Stimulated activated CD8-positive, alpha-beta memory T cell treated with anti-CD3 and anti-CD28 coated beads, Interleukin-2, amount 100 ng/mL, for 48 hours (primary cell): ENCODE results near the gene VPS52.
A peak's percentile ranks its signal among the peaks of the same experiment; 100 is the strongest.
"Not testable (repeated sequence)": the region's sequence is repeated elsewhere in the genome, so short reads cannot be mapped to it uniquely, and the experiment has no call there.

Source experiments
- DNase-seq, 2 donors: peaks; one replicate each; pipeline ENCODE4 v3.0.0-alpha.2; 2020; ENCODE audit warnings: low read depth in 2 of 2

Gene VPS52

GRCh38 chr6:33301877-33302276, 30.2 kb upstream of the VPS52 start:
- no peak for DNase-seq

DNA sequence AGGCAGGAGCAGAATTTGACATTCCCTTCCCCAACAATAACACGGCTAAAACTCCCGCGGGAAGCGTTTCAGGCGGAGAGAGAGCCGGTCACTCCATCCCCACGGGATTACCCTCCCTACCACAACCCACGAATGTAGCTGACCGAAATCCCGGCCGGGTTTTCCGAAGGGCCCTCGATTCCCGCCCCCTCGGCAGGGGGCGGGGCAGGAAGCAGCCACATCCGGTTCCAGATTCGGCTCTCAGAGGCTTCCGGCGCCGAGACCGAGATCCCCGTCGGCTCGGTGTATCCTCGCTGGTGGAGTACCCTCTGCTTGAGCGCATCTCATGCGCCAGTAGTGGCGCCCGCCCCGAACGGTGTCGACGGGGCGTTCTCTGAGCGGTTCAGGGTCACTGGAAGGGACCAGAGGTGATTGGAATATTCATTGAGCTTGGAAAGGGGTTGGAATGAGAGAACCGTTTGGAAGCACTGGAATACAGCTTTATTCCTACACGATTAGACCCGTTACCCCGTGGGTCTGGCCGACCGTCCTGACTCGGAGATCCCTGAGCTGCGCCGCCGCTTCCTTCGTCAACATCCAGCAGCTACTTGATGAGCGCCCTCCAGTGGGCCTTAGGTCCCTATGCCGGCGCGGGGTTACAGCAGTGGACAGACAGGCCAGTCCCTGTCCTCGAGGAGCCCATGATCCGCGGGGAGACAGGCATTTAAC, 27.7 kb upstream of the VPS52 start:
- peak; percentile 89 to 91 for DNase-seq

DNA sequence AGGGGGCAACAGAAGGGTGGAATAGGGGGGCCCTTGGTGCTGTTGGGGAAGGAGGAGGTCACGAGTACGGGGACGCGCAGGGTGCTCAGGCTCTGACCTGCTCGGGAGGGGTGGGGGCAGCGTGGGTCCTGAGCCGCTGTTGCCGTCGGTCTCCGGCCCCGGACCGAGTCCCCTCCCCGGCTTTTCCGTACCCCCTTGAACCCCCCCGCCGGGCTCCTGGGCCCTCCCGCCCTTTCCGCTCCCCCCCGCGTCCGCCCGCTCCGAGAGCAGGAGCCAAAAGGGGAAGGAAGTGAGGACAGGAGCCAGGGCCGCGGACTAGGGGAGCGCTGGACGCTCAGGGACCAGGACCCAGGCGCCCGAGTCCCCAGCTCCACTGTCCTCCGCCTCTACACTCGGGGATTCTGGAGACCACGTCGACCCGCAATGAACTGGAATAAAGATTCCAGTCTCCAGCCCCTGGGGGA, 27.1 kb upstream of the VPS52 start, which contains the start of gene RGL2:
TSS of gene RGL2 (minus strand) at position 170 of the 464 bp plus-strand sequence. CDS start 332 bp downstream, outside the sequence.
- DNase-seq = peak in 1 of 2 donors; percentile 41

DNA sequence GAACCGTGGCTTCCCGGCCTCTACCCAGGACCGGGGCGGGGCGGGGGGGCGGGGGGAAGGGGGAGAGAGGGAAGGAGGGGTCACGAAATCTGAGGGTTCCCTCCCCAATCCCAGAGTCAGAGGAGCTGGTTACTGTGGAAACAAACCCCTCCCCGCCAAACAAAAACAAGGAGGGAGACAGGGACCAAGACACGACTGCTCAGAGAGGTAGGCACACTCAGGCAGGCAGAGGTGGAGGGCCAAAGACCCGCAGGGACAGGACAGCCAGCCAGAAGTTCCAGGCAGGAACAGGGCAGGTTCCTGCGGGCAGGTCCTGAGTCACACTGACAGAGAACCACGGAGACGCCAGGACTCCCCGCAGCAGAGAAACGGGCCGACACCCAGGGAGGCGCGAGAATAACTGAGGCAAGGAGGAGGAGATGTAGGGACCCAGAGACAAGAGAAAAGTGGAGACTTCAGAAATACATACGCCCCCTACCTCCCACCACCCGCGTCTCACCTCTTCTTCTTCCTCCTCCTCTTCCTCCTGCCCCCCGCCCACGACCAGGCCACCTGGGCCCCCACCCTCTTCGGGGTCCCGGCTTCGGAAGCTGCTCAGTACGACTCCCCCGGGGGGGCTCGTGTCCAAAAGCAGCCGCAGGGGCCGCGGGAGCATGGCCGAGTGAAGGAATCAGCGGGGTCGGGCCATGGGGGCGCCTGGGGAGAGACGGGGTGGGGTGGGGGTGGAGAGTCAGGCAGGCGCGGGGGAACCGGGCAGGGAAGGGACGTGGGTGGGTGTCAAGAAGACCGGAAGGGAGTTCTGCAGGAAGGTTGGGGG, 26.5 kb upstream of the VPS52 start:
- peak in 1 of 2 donors; percentile 48 for DNase-seq

DNA sequence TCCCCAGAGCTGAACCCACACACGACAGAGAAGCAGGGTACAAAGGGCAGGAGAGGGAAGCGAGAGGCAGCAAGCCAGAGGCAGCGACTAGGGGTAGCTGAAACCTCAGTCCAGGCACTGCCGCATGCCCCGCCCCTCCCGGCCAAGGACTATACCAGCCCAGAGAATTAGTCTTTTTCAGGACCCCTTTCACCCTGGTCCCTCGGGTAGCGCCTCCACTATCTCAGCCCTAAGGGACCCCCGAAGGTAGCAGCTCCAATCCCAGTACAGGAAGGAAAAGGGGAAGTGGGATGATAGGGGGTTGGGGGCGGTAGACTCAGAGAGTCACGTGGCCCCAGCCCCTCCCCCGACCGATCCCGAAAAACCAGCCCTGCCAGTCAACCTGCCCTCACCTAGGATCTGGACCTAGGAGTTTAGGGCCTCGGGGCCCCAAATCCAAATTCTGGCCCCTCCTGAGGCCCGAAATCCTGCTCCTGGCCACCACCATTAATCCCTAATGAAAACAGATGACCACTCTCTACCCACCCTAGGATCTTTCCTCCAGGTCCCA, 25.8 kb upstream of the VPS52 start:
- no peak for DNase-seq

- no peak for DNase-seq
Observed at GRCh38 chr6:33296797-33297405, 25.2 kb upstream of the VPS52 start.

GRCh38 chr6:33295621-33296369, 24.1 kb upstream of the VPS52 start:
- DNase-seq = no peak

DNA sequence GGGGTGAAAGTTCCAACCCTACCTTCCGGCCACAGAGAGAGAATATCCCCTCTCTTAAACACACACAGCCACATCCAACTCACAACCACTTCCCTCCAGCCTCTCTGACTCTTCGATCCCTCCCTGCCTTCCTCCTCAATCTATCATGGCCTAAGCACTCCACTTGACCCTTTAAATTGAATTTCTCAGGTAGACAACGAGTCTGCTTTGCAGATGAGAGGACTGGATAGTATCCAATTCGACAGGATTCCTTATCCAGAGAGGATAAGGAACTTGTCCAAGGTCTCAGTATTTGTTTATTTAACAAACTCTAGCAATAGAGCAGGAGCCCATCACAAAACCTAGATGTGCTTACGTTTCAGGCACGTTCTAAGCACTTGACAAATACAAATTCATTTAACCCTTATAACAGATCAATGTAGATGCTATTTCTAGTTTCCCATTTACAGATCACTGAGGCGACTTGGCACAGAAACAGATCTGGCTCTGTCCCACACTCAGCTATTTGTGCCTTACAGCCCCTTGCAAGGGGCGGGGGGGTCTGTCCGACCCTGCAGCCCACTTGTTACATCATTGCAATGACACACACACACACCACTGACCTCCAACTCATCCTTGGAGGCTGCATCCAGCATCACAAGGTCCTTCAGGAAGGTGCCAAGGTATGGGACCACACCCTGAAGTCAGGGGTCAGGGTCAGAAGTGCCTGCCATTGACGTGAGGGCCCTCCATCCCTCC, 22.6 kb upstream of the VPS52 start:
- no peak for DNase-seq

DNA sequence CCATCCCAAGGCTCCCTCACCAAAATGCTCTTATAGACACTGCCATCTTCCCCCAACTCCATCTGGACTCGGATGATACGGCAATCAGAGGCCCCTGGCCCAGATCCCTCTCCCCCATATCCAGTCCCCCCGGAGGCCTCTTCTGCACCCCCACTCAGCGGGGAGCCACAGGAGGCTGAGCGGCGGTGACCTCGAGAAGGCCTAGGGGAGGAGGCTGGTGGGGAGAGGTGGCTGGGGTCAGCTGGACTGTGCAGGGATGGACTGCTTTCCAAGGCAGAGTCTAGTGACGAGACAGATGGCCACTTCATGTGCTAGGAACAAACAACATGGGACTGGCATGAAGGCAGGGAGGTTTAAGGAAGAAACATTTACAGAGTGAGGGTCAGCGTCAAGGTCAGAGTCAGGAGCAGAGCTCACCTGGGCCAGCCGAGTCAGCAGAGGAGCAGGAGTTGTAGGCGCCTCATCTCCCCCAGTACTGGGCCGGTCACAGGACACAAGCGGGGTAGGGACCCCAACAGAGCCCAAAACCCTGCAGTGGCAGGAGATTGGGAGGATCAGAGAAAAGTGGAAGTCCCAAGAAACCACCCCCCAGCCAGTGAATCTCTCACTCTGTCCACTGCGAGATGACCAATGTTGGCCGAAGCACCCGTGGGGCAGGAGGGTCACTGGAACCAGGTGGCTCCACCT, 21.5 kb upstream of the VPS52 start:
- DNase-seq = no peak

GRCh38 chr6:33290459-33290858, 18.8 kb upstream of the VPS52 start:
- DNase-seq = no peak

DNA sequence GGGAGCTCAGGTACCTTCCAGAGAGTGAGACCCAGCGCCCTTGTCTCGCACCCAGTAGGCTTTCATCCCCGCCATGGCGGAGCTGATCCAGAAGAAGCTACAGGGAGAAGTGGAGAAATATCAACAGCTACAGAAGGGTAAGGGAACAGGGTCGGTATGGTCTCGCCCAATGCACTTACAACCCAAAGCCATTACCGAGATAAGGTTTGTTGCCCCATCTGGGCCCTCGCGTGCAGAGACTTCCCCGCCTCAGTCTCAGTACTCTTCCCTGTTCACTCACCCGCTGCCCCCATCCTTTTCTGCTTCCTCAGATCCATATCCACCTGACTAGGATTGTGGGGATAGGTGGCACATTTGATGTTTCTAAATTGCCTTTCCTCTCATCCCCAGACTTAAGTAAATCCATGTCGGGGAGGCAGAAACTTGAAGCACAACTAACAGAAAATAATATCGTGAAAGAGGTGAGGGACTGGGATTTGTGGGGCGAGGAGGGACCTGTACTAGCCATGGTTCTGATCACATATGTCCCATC, 18.2 kb upstream of the VPS52 start:
- no peak for DNase-seq

- peak; percentile 49 to 66 for DNase-seq
Observed at GRCh38 chr6:33288921-33289783, 17.5 kb upstream of the VPS52 start, which contains the start of the genes PFDN6 and WDR46. PFDN6 (plus strand) TSS chr6:33289601; CDS start chr6:33289857, 256 bp downstream. WDR46 (minus strand) TSS chr6:33289239; CDS start chr6:33289170, 69 bp downstream.

DNA sequence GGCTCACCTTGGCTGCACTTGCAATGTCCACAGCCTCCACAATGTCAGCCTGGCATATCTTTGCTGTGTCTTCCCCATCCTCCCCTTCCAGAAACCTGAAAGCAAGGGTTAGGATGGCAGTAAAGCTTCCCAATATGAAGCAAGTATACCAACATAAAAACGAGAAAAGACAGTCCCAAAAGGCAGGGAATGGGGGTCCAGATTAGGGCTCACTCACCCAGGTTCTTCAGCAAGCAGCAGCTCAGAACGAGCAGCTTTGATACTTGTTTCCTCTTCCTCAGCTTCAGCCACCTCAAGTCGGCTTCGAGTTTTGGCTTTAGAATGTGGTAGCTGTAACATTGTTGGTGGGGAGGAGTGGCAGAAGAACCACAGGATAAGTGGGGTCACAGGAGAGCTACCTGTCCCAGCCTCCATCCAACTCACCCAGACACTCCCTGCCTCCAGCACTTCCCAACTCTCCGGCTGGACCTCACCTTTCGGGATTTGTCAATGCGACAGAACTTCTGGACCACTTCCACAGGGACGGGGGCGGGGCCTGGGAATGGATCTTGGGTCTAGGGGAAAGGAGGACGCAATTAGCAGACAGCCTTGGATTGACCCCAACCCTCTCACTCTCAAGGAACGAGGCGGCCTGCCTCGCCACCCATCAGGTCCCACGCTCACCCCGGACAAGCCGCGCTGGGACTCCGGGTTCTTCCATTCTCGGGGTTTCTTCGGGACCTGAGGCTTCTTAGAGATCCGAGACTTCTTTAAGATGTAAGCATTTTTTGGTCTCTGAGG, 16.7 kb upstream of the VPS52 start:
- DNase-seq = no peak

- DNase-seq = no peak
Observed at GRCh38 chr6:33286946-33287914, 15.6 kb upstream of the VPS52 start.

DNA sequence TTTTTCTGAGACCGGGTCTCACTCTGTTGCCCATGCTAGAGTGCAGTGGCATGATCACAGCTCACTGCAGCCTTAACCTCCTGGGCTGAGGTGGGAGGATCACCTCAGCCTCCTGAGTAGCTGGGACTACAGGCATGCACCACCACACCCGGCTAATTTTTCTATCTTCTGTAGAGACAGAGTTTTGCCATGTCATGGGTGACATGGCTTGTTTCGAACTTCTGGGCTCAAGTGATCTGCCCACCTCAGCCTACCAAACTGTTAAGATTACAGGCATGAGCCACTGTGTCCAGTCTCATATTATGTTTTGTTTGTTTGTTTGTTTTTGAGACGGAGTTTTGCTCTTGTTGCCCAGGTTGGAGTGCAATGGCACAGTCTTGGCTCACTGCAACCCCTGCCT, 13.5 kb upstream of the VPS52 start:
- DNase-seq = not testable (repeated sequence)

- DNase-seq = no peak
Observed at GRCh38 chr6:33280539-33280938, 8.9 kb upstream of the VPS52 start.
